OCI-LY3 (cell line): ENCODE data around the gene IL18RAP.
A peak's percentile ranks its signal among the peaks of the same experiment; 100 is the strongest.

ENCODE experiments used
- H2AFZ ChIP-seq: fragments of 200-600, 300-600 bp; shearing (Covaris generic); 2 replicates; pipeline ENCODE4 v1.6.0; 2014; ENCODE audit warnings: antibody characterized with exemption, low read depth, low read length
- H3K27ac ChIP-seq: fragments of 200-600, 300-600 bp; sonication (generic); 2 replicates; pipeline ENCODE4 v1.5.1; 2014; ENCODE audit warnings: mild to moderate bottlenecking, low read length, moderate library complexity, mixed read lengths
- H3K27me3 ChIP-seq: fragments of 200-600, 300-600 bp; sonication (generic); 2 replicates; pipeline ENCODE4 v1.6.1; 2014; ENCODE audit warnings: low read depth, low read length, mixed read lengths
- H3K36me3 ChIP-seq: fragments of 200-600, 300-600 bp; sonication (generic); replicated peaks from 2 replicates; pipeline ENCODE3; 2014; ENCODE audit warnings: low read depth, low read length, mixed read lengths
- H3K4me1 ChIP-seq: fragments of 300-600, 200-600 bp; sonication (generic); 2 replicates; pipeline ENCODE4 v1.6.1; 2014; ENCODE audit warnings: low read length, mixed read lengths
- H3K4me2 ChIP-seq: fragments of 200-600, 300-600 bp; sonication (generic); 2 replicates; pipeline ENCODE4 v1.6.1; 2014; ENCODE audit warnings: low read length, mixed read lengths
- H3K4me3 ChIP-seq: fragments of 300-600, 200-600 bp; sonication (generic); 2 replicates; pipeline ENCODE4 v1.5.1; 2014; ENCODE audit warnings: antibody characterized with exemption, mild to moderate bottlenecking, low read length, moderate library complexity
- H3K79me2 ChIP-seq: fragments of 300-600, 200-600 bp; shearing (Covaris generic); 2 replicates; pipeline ENCODE4 v1.6.1; 2014; ENCODE audit warnings: mild to moderate bottlenecking, low read length, mixed read lengths
- H3K9ac ChIP-seq: fragments of 300-600, 200-600 bp; shearing (Covaris generic); 2 replicates; pipeline ENCODE4 v1.6.0; 2014; ENCODE audit warnings: mild to moderate bottlenecking, low read length, moderate library complexity
- H3K9me3 ChIP-seq: fragments of 200-600, 300-600 bp; shearing (Covaris generic); 2 replicates; pipeline ENCODE4 v1.6.1; 2014; ENCODE audit warnings: low read length, mixed read lengths; ENCODE audit not compliant: insufficient read depth
- H4K20me1 ChIP-seq: fragments of 200-600, 300-600 bp; sonication (generic); 2 replicates; pipeline ENCODE4 v1.6.1; 2016; ENCODE audit warnings: low read length, mixed read lengths; ENCODE audit not compliant: insufficient read depth
- CTCF ChIP-seq: fragments of 200-600, 300-600 bp; sonication (generic); IDR thresholded peaks from 2 replicates; pipeline ENCODE4 v1.5.1; 2014; ENCODE audit warnings: antibody characterized with exemption, low read length, low read depth
- EZH2phosphoT487 ChIP-seq: fragments of 200-600 bp; shearing (Covaris generic); IDR thresholded peaks from 2 replicates; pipeline ENCODE4 v1.6.1; 2018; ENCODE audit warnings: antibody characterized with exemption, mixed run types, low read depth

The IL18RAP gene

GRCh38 chr2:102480285-102481195, 57.6 kb downstream of the IL18RAP start:
- Histone ChIP-seq H3K4me2 (peak overlapping the region; percentile 8; the same call in 1 of the 2 replicates), H3K27ac (no peak overlapping the region), H2AFZ (no peak overlapping the region), H3K27me3 (no peaks in the 10 kb centered on the region), H3K36me3 (no peaks in the 10 kb centered on the region), H3K4me3 (no peak overlapping the region), H4K20me1 (no peaks in the 10 kb centered on the region), H3K79me2 (no peaks in the 10 kb centered on the region), H3K9me3 (no peaks in the 10 kb centered on the region), H3K4me1 (peaks cover 20% of the 10 kb centered on the region), H3K9ac (no peak overlapping the region)
- TF ChIP-seq EZH2phosphoT487: no peak
- TF ChIP-seq CTCF: no peak

GRCh38 chr2:102481931-102482330, 59.0 kb downstream of the IL18RAP start:
- H3K4me3 ChIP-seq: no peak overlapping the region
- TF ChIP-seq EZH2phosphoT487 (no peak), CTCF (no peak)
- H3K4me2 ChIP-seq: no peak overlapping the region

GRCh38 chr2:102483086-102483485, 60.1 kb downstream of the IL18RAP start:
- Histone ChIP-seq H3K4me1 (peaks cover 20% of the 10 kb centered on the region), H3K36me3 (no peaks in the 10 kb centered on the region), H3K9me3 (no peaks in the 10 kb centered on the region), H3K79me2 (no peaks in the 10 kb centered on the region), H4K20me1 (no peaks in the 10 kb centered on the region), H2AFZ (no peak overlapping the region), H3K27ac (no peak overlapping the region), H3K9ac (no peak overlapping the region), H3K4me2 (no peak overlapping the region), H3K27me3 (no peaks in the 10 kb centered on the region), H3K4me3 (no peak overlapping the region)
- TF ChIP-seq EZH2phosphoT487: no peak
- TF ChIP-seq CTCF: no peak

More at GRCh38 chr2:102481931-102482330, 59.0 kb downstream of the IL18RAP start:
- no peaks in the 10 kb centered on the region for H3K27me3 ChIP-seq
- H3K9ac ChIP-seq: no peak overlapping the region
- no peaks in the 10 kb centered on the region for H4K20me1 ChIP-seq
- H3K9me3 ChIP-seq: no peaks in the 10 kb centered on the region
- H3K36me3 ChIP-seq: no peaks in the 10 kb centered on the region
- peaks cover 20% of the 10 kb centered on the region for H3K4me1 ChIP-seq
- no peak overlapping the region for H3K27ac ChIP-seq
- no peak overlapping the region for H2AFZ ChIP-seq
- no peaks in the 10 kb centered on the region for H3K79me2 ChIP-seq

GRCh38 chr2:102484310-102485061, 61.5 kb downstream of the IL18RAP start:
- no peak overlapping the region for H3K9ac ChIP-seq
- TF ChIP-seq CTCF: no peak
- no peak overlapping the region for H3K4me3 ChIP-seq
- H3K9me3 ChIP-seq: no peaks in the 10 kb centered on the region
- no peaks in the 10 kb centered on the region for H3K79me2 ChIP-seq
- H3K27me3 ChIP-seq: no peaks in the 10 kb centered on the region
- H4K20me1 ChIP-seq: no peaks in the 10 kb centered on the region
- H2AFZ ChIP-seq: no peak overlapping the region
- no peak overlapping the region for H3K27ac ChIP-seq
- no peaks in the 10 kb centered on the region for H3K36me3 ChIP-seq
- peaks cover 14% of the 10 kb centered on the region for H3K4me1 ChIP-seq
- no peak overlapping the region for H3K4me2 ChIP-seq
